Activated CD8-positive, alpha-beta memory T cell treated with anti-CD3 and anti-CD28 coated beads, Interleukin-2, amount 50 U/mL, for 24 hours (primary cell): Measurements from ENCODE around the gene HHATL.

Source experiments
- DNase-seq: peaks from one replicate; pipeline ENCODE4 v3.0.0-alpha.2; 2020; ENCODE audit errors: extremely low read depth

Gene HHATL

GRCh38 chr3:42652611-42653302 lies 49.8 kb downstream of the HHATL start:
- DNase-seq, result no peak

- DNase-seq, result no peak
These were observed 50.4 kb downstream of the HHATL start for GRCh38 chr3:42652251-42652610.

GRCh38 chr3:42651248-42652091 lies 51.1 kb downstream of the HHATL start:
- no peak for DNase-seq

GRCh38 chr3:42649783-42650182 lies 52.8 kb downstream of the HHATL start:
- DNase-seq, result no peak

GRCh38 chr3:42649006-42649405 lies 53.6 kb downstream of the HHATL start:
- DNase-seq, result no peak

- no peak for DNase-seq
These were observed 54.7 kb downstream of the HHATL start for GRCh38 chr3:42647821-42648459.
